H9 (cell line): ENCODE results near the gene KMT2C. TPM values are rescaled to one million over a fixed set of nuclear protein-coding genes. Genes with fewer than 3 reads are reported as not detected.
A peak's percentile ranks its signal among the peaks of the same experiment; 100 is the strongest.

Source experiments
- DNase-seq: peaks from one replicate; pipeline ENCODE4 v3.0.0-alpha.2; 2017
- H2AFZ ChIP-seq: one replicate; pipeline ENCODE4 v1.6.1; 2013; ENCODE audit warnings: mild to moderate bottlenecking, low read length, control low read depth, moderate library complexity
- H2AK5ac ChIP-seq: 2 replicates; pipeline ENCODE4 v1.6.1; 2013; ENCODE audit warnings: low read length, control low read depth, mixed read lengths; ENCODE audit not compliant: insufficient read length
- H2BK120ac ChIP-seq: one replicate; pipeline ENCODE4 v1.6.1; 2013; ENCODE audit warnings: low read depth, mild to moderate bottlenecking, low read length, control low read depth, inconsistent platforms; ENCODE audit not compliant: poor library complexity, severe bottlenecking
- H2BK12ac ChIP-seq: 2 replicates; pipeline ENCODE4 v1.6.1; 2013; ENCODE audit warnings: low read length, control low read depth, mixed read lengths, low read depth; ENCODE audit not compliant: insufficient read length
- H2BK15ac ChIP-seq: 2 replicates; pipeline ENCODE4 v1.6.1; 2013; ENCODE audit warnings: low read depth, low read length, control low read depth
- H2BK20ac ChIP-seq: one replicate; pipeline ENCODE4 v1.6.1; 2013; ENCODE audit warnings: low read depth, mild to moderate bottlenecking, low read length, control low read depth, inconsistent platforms; ENCODE audit not compliant: poor library complexity, severe bottlenecking
- H2BK5ac ChIP-seq: 2 replicates; pipeline ENCODE4 v1.6.1; 2013; ENCODE audit warnings: low read length, control low read depth, mixed read lengths; ENCODE audit not compliant: insufficient read length
- H3K14ac ChIP-seq: 2 replicates; pipeline ENCODE4 v1.6.1; 2013; ENCODE audit warnings: low read length, control low read depth; ENCODE audit not compliant: insufficient read depth
- H3K18ac ChIP-seq: 2 replicates; pipeline ENCODE4 v1.6.1; 2013; ENCODE audit warnings: low read depth, mild to moderate bottlenecking, mixed read lengths, low read length, control low read depth; ENCODE audit not compliant: insufficient read length
- H3K23ac ChIP-seq: 2 replicates; pipeline ENCODE4 v1.6.1; 2013; ENCODE audit warnings: low read length, control low read depth, mixed read lengths, low read depth; ENCODE audit not compliant: insufficient read length
- H3K23me2 ChIP-seq: 2 replicates; pipeline ENCODE4 v1.6.1; 2013; ENCODE audit warnings: low read depth, mild to moderate bottlenecking, mixed read lengths, low read length, control low read depth; ENCODE audit not compliant: insufficient read length, poor library complexity, severe bottlenecking
- H3K27ac ChIP-seq: 2 replicates; pipeline ENCODE4 v1.5.1; 2013; ENCODE audit warnings: low read length, control low read depth, mixed read lengths, low read depth; ENCODE audit not compliant: insufficient read length
- H3K27me3 ChIP-seq: 2 replicates; pipeline ENCODE4 v1.6.1; 2013; ENCODE audit warnings: low read length, control low read depth, inconsistent platforms; ENCODE audit not compliant: insufficient read depth
- H3K4ac ChIP-seq: 2 replicates; pipeline ENCODE4 v1.6.1; 2013; ENCODE audit warnings: low read depth, mild to moderate bottlenecking, control low read depth, inconsistent platforms, low read length, moderate library complexity
- H3K4me1 ChIP-seq: 2 replicates; pipeline ENCODE4 v1.6.1; 2013; ENCODE audit warnings: low read length, control low read depth, inconsistent platforms; ENCODE audit not compliant: insufficient read depth
- H3K4me2 ChIP-seq: 2 replicates; pipeline ENCODE4 v1.6.1; 2013; ENCODE audit warnings: low read length, control low read depth, mixed read lengths; ENCODE audit not compliant: insufficient read length, insufficient read depth
- H3K56ac ChIP-seq: 2 replicates; pipeline ENCODE4 v1.6.1; 2013; ENCODE audit warnings: low read depth, mild to moderate bottlenecking, mixed read lengths, low read length, control low read depth; ENCODE audit not compliant: insufficient read length
- H3K79me1 ChIP-seq: 2 replicates; pipeline ENCODE4 v1.6.1; 2013; ENCODE audit warnings: low read depth, mild to moderate bottlenecking, moderate library complexity, low read length, control low read depth, inconsistent platforms; ENCODE audit not compliant: insufficient read depth, poor library complexity, severe bottlenecking
- H3K79me2 ChIP-seq: 2 replicates; pipeline ENCODE4 v1.6.1; 2013; ENCODE audit warnings: low read length, control low read depth, inconsistent platforms; ENCODE audit not compliant: insufficient read depth
- H3K9ac ChIP-seq: 2 replicates; pipeline ENCODE4 v1.6.1; 2013; ENCODE audit warnings: low read length, control low read depth, mixed read lengths; ENCODE audit not compliant: insufficient read length; ENCODE audit errors: extremely low read depth
- H3K9me3 ChIP-seq: one replicate; pipeline ENCODE4 v1.6.1; 2013; ENCODE audit warnings: low read depth, low read length, inconsistent platforms; ENCODE audit not compliant: control insufficient read depth
- H3T11ph ChIP-seq: one replicate; pipeline ENCODE4 v1.6.1; 2013; ENCODE audit warnings: mild to moderate bottlenecking, low read length, control low read depth, inconsistent platforms
- H4K20me1 ChIP-seq: one replicate; pipeline ENCODE4 v1.6.1; 2013; ENCODE audit not compliant: control insufficient read depth, insufficient read length, insufficient read depth
- H4K5ac ChIP-seq: 2 replicates; pipeline ENCODE4 v1.6.1; 2013; ENCODE audit warnings: low read depth, mild to moderate bottlenecking, mixed read lengths, low read length, control low read depth; ENCODE audit not compliant: insufficient read length
- H4K8ac ChIP-seq: replicated peaks from 2 replicates; pipeline ENCODE4 v1.6.1; 2013; ENCODE audit warnings: low read length, control low read depth, mixed read lengths, low read depth; ENCODE audit not compliant: insufficient read length
- H4K91ac ChIP-seq: 2 replicates; pipeline ENCODE4 v1.6.1; 2013; ENCODE audit warnings: low read depth, mild to moderate bottlenecking, moderate library complexity, mixed read lengths, low read length, control low read depth; ENCODE audit not compliant: insufficient read length
- H3K27ac Mint-ChIP-seq, 3 experiments: 2 replicates in 2 of 3; 3 replicates in 1 of 3; pipeline ENCODE4 v1.8.0; 2020 to 2021; ENCODE audit warnings: mixed read lengths in 3 of 3, mild to moderate bottlenecking in 1 of 3, moderate library complexity in 1 of 3
- H3K27me3 Mint-ChIP-seq: 2 replicates; pipeline ENCODE4 v1.8.0; 2021; ENCODE audit warnings: low read depth, mild to moderate bottlenecking, moderate library complexity, mixed read lengths
- H3K36me3 Mint-ChIP-seq, 3 experiments: 2 replicates in 2 of 3; 3 replicates in 1 of 3; pipeline ENCODE4 v1.8.0; 2020 to 2021; ENCODE audit warnings: low read depth in 3 of 3, mixed read lengths in 3 of 3; ENCODE audit not compliant: insufficient read depth in 1 of 3
- H3K4me1 Mint-ChIP-seq, 2 experiments: 2 replicates each; pipeline ENCODE4 v1.8.0; 2020; ENCODE audit warnings: mixed read lengths in 2 of 2
- H3K4me3 Mint-ChIP-seq, 2 experiments: 2 replicates in 1 of 2; 3 replicates in 1 of 2; pipeline ENCODE4 v1.8.0; 2020 to 2021; ENCODE audit warnings: mild to moderate bottlenecking in 2 of 2, mixed read lengths in 2 of 2, moderate library complexity in 1 of 2
- H3K9me3 Mint-ChIP-seq, 2 experiments: 2 replicates in 1 of 2; 3 replicates in 1 of 2; pipeline ENCODE4 v1.8.0; 2020; ENCODE audit warnings: mild to moderate bottlenecking in 2 of 2, mixed read lengths in 2 of 2, moderate library complexity in 1 of 2
- CTCF ChIP-seq: fragments of 200-600 bp; sonication (generic); conservative IDR thresholded peaks from 3 replicates; pipeline ENCODE4 v1.8.0; 2021; ENCODE audit warnings: antibody characterized with exemption, mild to moderate bottlenecking
- WGBS: extraction: QIAGEN DNeasy Blood & Tissue Kit; methylation state at CpG from one replicate; pipeline ENCODE4 v1.1.7; 2013; ENCODE audit warnings: missing lambda C conversion rate, low lambda C conversion rate, mixed read lengths; ENCODE audit not compliant: insufficient read length; ENCODE audit errors: extremely low coverage; 5-methylcytosine and 5-hydroxymethylcytosine counted together
- total RNA-seq: library from RNA; stranded (reverse); gene quantifications from 2 replicates; pipeline ENCODE4 v1.2.1, GENCODE V29; 2021

Gene KMT2C
- total RNA-seq, 1 experiment from 2014 or later: 32.2 TPM

GRCh38 chr7:152480664-152481063 is 44.9 kb upstream of the KMT2C start:
- H2BK20ac ChIP-seq: no peak overlapping the region
- H3K36me3 Mint-ChIP-seq: no peaks in the 10 kb centered on the region
- no peaks in the 10 kb centered on the region for H3K23me2 ChIP-seq
- no peak overlapping the region for H4K5ac ChIP-seq
- H3K9me3 Mint-ChIP-seq: no peaks in the 10 kb centered on the region; a peak in 1 of 5 replicates
- no peaks in the 10 kb centered on the region for H3K79me2 ChIP-seq
- no peaks in the 10 kb centered on the region for H4K20me1 ChIP-seq
- H3K14ac ChIP-seq: no peak overlapping the region
- H3K4me1 ChIP-seq: no peaks in the 10 kb centered on the region; the same call in 1 of the 2 replicates
- 0 out of 7 replicates have a peak overlapping the region, but pooled peaks of 1 of the 3 experiments have one; percentile 13 for H3K27ac Mint-ChIP-seq
- H2BK12ac ChIP-seq: no peak overlapping the region
- no peak overlapping the region for H3K27ac ChIP-seq
- no peaks in the 10 kb centered on the region for H3K9me3 ChIP-seq
- no peak overlapping the region for H3K4ac ChIP-seq
- H3K27me3 Mint-ChIP-seq: no peaks in the 10 kb centered on the region
- no peak overlapping the region for H2AK5ac ChIP-seq
- no peak overlapping the region for H3T11ph ChIP-seq
- no peak overlapping the region for H3K4me3 Mint-ChIP-seq
- H3K56ac ChIP-seq: no peak overlapping the region
- H3K23ac ChIP-seq: no peak overlapping the region
- H2AFZ ChIP-seq: no peak overlapping the region
- H2BK5ac ChIP-seq: no peak overlapping the region
- no peak overlapping the region for H2BK15ac ChIP-seq
- no peaks in the 10 kb centered on the region for H3K79me1 ChIP-seq
- H3K9ac ChIP-seq: no peak overlapping the region
- no peak overlapping the region for H2BK120ac ChIP-seq
- no peak overlapping the region for H4K8ac ChIP-seq
- H3K27me3 ChIP-seq: no peaks in the 10 kb centered on the region
- WGBS: no CpG with 5 or more reads among the region's 4 CpGs
- TF ChIP-seq CTCF: no peak
- DNase-seq: no peak
- H3K4me2 ChIP-seq: no peak overlapping the region
- H3K4me1 Mint-ChIP-seq: peaks cover under 1 to 2% of the 10 kb centered on the region in 2 experiments; a peak in 2 of 4 replicates
- no peak overlapping the region for H3K18ac ChIP-seq
- no peak overlapping the region for H4K91ac ChIP-seq
